Measurements from ENCODE around the gene PRSS50. TPM values are rescaled to one million over a fixed set of nuclear protein-coding genes. Genes with fewer than 3 reads are reported as not detected.
A peak's percentile ranks its signal among the peaks of the same experiment; 100 is the strongest.

Gene PRSS50
- polyA plus RNA-seq (2012; ENCODE audit: insufficient read depth, insufficient read length, low read depth) = not detected

- no peaks in the 10 kb centered on the region for H3K4me1 ChIP-seq
- no peaks in the 10 kb centered on the region for H3K27me3 ChIP-seq
- no peaks in the 10 kb centered on the region for H3K36me3 ChIP-seq
- TF ChIP-seq CTCF (IDR thresholded peaks at IDR 0.05; ENCODE audit: low read depth, low read length) = peak; percentile 4; the same call in 1 of the 2 replicates
- no peaks in the 10 kb centered on the region for H3K9me3 ChIP-seq
- no peak for DNase-seq
- H3K4me3 ChIP-seq (ENCODE audit: low read depth, low read length) = no peak within 1 kb of the TSS
Observed at GRCh38 chr3:46717447-46718231, at the start of gene PRSS50. Gene PRSS50 (minus strand): TSS chr3:46717869. CDS start chr3:46717824, 45 bp downstream.

GRCh38 chr3:46764206-46764605, 46.5 kb upstream of the PRSS50 start:
- Histone ChIP-seq H3K27me3 (no peaks in the 10 kb centered on the region), H3K36me3 (no peaks in the 10 kb centered on the region), H3K9me3 (no peaks in the 10 kb centered on the region), H3K4me3 (ENCODE audit: low read depth, low read length) (no peak overlapping the region), H3K4me1 (no peaks in the 10 kb centered on the region)
- no peak for DNase-seq
- no peak for TF ChIP-seq CTCF (IDR thresholded peaks at IDR 0.05; ENCODE audit: low read depth, low read length)

GRCh38 chr3:46763178-46763577, 45.5 kb upstream of the PRSS50 start:
- no peak overlapping the region for H3K4me3 ChIP-seq (ENCODE audit: low read depth, low read length)
- no peaks in the 10 kb centered on the region for H3K27me3 ChIP-seq
- DNase-seq = no peak
- TF ChIP-seq CTCF (IDR thresholded peaks at IDR 0.05; ENCODE audit: low read depth, low read length) = no peak
- no peaks in the 10 kb centered on the region for H3K4me1 ChIP-seq
- H3K36me3 ChIP-seq = no peaks in the 10 kb centered on the region
- H3K9me3 ChIP-seq = no peaks in the 10 kb centered on the region

- no peak overlapping the region for H3K4me3 ChIP-seq (ENCODE audit: low read depth, low read length)
- H3K27me3 ChIP-seq = no peaks in the 10 kb centered on the region
- no peaks in the 10 kb centered on the region for H3K36me3 ChIP-seq
- TF ChIP-seq CTCF (IDR thresholded peaks at IDR 0.05; ENCODE audit: low read depth, low read length) = no peak
- H3K4me1 ChIP-seq = no peaks in the 10 kb centered on the region
- no peaks in the 10 kb centered on the region for H3K9me3 ChIP-seq
- DNase-seq = no peak
Observed at GRCh38 chr3:46759239-46760167, 41.8 kb upstream of the PRSS50 start.

- TF ChIP-seq CTCF (IDR thresholded peaks at IDR 0.05; ENCODE audit: low read depth, low read length) = no peak
- Histone ChIP-seq H3K27me3 (no peaks in the 10 kb centered on the region), H3K4me3 (ENCODE audit: low read depth, low read length) (no peak overlapping the region), H3K9me3 (no peaks in the 10 kb centered on the region), H3K36me3 (no peaks in the 10 kb centered on the region), H3K4me1 (no peaks in the 10 kb centered on the region)
- no peak for DNase-seq
Observed at GRCh38 chr3:46756642-46757041, 39.0 kb upstream of the PRSS50 start.
